Testis (tissue), 3 donors: ENCODE results near the gene ALKBH7. TPM values are rescaled to one million over a fixed set of nuclear protein-coding genes. Genes with fewer than 3 reads are reported as not detected.
"Not testable (repeated sequence)": the region's sequence is repeated elsewhere in the genome, so short reads cannot be mapped to it uniquely, and the experiment has no call there.

Experiments
- DNase-seq: peaks from one replicate; pipeline ENCODE4 v3.0.0-alpha.2; 2019
- H3K27ac ChIP-seq, 2 donors: fragments of 200-600 bp; sonication (generic); one replicate each; pipeline ENCODE4 v1.5.1; 2019
- H3K27me3 ChIP-seq: fragments of 200-600 bp; sonication (generic); one replicate; pipeline ENCODE4 v1.5.1; 2019
- H3K36me3 ChIP-seq: fragments of 200-600 bp; sonication (generic); one replicate; pipeline ENCODE4 v1.5.1; 2017; ENCODE audit warnings: low read depth; ENCODE audit errors: missing control alignments
- H3K4me1 ChIP-seq: fragments of 200-600 bp; sonication (generic); one replicate; pipeline ENCODE4 v1.5.1; 2019
- H3K4me3 ChIP-seq, 2 donors: fragments of 200-600 bp; sonication (generic); one replicate each; pipeline ENCODE4 v1.5.1; 2017 to 2019
- H3K9me3 ChIP-seq: fragments of 200-600 bp; sonication (generic); one replicate; pipeline ENCODE4 v1.5.1; 2017
- POLR2A ChIP-seq: fragments of 450-650 bp; IDR thresholded peaks from one replicate; pipeline ENCODE4 v1.6.1; 2017; ENCODE audit warnings: antibody characterized with exemption, mild to moderate bottlenecking, moderate library complexity
- WGBS, 2 donors: methylation state at CpG; one replicate each; pipeline ENCODE4 v1.1.5; 2018; 5-methylcytosine and 5-hydroxymethylcytosine counted together
- intact Hi-C: fragments of 100-400 bp; cut with DNase I; formaldehyde crosslinking; loops from one replicate; pipeline ENCODE4 v1.15.1; 2023; ENCODE audit warnings: low total_unique reads
- polyA plus RNA-seq: library from polyadenylated mRNA; stranded (reverse); fragments of 350-450 nt; fragmentation: Illumina TruSeq; extraction: RNeasy Lipid Tissue Mini Kit (QIAGEN cat#74804); gene quantifications from one replicate; pipeline ENCODE4 v1.2.3, GENCODE V29; 2014; ENCODE audit warnings: low read depth, low replicate concordance; ENCODE audit not compliant: insufficient read depth
- total RNA-seq, 2 donors: library from RNA; depleted of rRNA; stranded (reverse); fragments of >200 nt; gene quantifications; one replicate each; pipeline ENCODE4 v1.2.3, GENCODE V29; 2016
- TF ChIP-seq, protein P1 (sequence below), 3 experiments: fragments of 450-650 bp in 2 of 3; fragments of 200-600 bp in 1 of 3; sonication (generic) in 1 of 3; IDR thresholded peaks; one replicate each; pipeline ENCODE4 v1.5.1; 2016 to 2019; ENCODE audit warnings: antibody characterized with exemption in 3 of 3, mild to moderate bottlenecking in 2 of 3, moderate library complexity in 1 of 3

The ALKBH7 gene
- total and polyA plus RNA-seq, 3 donors from 2014 or later, result 243 to 608 (median 524) TPM

DNA sequence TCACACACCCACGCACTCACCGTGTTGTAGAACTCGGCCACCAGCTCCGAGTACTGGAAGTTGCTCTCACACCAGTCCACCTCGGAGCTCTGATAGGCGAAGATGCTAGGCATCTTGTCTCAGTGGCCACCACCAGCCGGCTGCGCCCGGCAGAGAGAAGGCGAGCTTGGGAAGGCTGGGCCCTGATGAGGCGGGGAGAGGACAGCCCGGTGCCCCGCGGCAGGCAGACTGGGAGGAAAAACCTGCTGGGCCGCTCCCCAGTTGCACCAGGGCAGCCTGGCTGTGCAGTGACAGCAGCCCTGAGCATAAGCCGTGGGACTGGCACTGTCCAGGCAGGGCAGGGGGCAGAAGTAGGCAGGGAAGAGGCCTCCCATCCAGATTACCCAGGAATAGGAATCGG lies 39.2 kb upstream of the ALKBH7 start, which contains the start of gene ACER1:
Gene ACER1 (minus strand): TSS at position 174 of the 400 bp plus-strand sequence. CDS start 61 bp downstream, at position 113.
- intact Hi-C loops, result no loop called here
- Histone ChIP-seq H3K36me3 (no peaks in the 10 kb centered on the region), H3K27ac (no peak within 1 kb of the TSS), H3K27me3 (no peaks in the 10 kb centered on the region), H3K9me3 (no peaks in the 10 kb centered on the region), H3K4me3 (no peak within 1 kb of the TSS), H3K4me1 (no peaks in the 10 kb centered on the region)
- no peak for DNase-seq
- 74 to 79% methylated on average over 16 to 17 of the region's 17 CpGs for WGBS, 2 donors
- TF ChIP-seq, protein P1, sequence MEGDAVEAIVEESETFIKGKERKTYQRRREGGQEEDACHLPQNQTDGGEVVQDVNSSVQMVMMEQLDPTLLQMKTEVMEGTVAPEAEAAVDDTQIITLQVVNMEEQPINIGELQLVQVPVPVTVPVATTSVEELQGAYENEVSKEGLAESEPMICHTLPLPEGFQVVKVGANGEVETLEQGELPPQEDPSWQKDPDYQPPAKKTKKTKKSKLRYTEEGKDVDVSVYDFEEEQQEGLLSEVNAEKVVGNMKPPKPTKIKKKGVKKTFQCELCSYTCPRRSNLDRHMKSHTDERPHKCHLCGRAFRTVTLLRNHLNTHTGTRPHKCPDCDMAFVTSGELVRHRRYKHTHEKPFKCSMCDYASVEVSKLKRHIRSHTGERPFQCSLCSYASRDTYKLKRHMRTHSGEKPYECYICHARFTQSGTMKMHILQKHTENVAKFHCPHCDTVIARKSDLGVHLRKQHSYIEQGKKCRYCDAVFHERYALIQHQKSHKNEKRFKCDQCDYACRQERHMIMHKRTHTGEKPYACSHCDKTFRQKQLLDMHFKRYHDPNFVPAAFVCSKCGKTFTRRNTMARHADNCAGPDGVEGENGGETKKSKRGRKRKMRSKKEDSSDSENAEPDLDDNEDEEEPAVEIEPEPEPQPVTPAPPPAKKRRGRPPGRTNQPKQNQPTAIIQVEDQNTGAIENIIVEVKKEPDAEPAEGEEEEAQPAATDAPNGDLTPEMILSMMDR (IDR thresholded peaks at IDR 0.05), result no peak

DNA sequence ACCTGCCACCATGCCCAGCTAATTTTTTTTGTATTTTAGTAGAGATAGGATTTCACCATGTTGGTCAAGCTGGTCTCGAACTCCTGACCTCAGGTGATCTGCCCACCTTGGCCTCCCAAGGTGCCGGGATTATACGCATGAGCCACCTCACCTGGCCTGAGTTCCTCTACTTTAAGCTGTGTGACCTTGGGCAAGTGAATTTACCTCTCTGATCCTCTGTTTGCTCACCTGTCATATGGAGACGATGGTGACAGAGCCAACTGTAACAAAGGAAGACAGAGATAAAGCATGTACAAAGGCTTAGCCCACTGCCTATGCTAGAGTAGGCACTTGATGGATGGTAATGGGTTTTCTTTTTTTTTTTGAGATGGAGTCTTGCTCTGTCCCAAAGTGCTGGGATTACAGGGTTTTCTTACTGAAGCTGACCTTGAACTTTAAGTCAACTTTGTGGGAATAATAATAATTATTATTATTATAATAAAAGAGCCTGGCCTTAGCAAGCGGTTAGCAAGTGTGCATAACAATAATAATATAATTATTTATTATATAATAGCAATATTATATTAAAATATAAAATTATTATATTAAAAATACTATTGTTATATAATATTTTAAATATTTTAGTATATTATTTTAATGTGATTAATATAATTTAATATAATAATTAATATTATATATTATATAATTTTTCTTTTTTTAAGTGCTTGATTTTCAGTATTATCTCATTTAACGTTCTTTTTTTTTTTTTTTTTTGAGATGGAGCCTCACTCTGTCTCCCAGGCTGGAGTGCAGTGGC lies 37.9 kb upstream of the ALKBH7 start:
- Histone ChIP-seq H3K27me3 (no peaks in the 10 kb centered on the region), H3K4me3 (no peak overlapping the region), H3K9me3 (no peaks in the 10 kb centered on the region), H3K4me1 (no peaks in the 10 kb centered on the region), H3K27ac (no peak overlapping the region), H3K36me3 (no peaks in the 10 kb centered on the region)
- no peak for DNase-seq
- WGBS, 2 donors, result 87 to 90% methylated on average over 6 of the region's 6 CpGs
- TF ChIP-seq, protein P1 (IDR thresholded peaks at IDR 0.05), result no peak
- no peak for TF ChIP-seq POLR2A
- intact Hi-C loops, result no loop called here

DNA sequence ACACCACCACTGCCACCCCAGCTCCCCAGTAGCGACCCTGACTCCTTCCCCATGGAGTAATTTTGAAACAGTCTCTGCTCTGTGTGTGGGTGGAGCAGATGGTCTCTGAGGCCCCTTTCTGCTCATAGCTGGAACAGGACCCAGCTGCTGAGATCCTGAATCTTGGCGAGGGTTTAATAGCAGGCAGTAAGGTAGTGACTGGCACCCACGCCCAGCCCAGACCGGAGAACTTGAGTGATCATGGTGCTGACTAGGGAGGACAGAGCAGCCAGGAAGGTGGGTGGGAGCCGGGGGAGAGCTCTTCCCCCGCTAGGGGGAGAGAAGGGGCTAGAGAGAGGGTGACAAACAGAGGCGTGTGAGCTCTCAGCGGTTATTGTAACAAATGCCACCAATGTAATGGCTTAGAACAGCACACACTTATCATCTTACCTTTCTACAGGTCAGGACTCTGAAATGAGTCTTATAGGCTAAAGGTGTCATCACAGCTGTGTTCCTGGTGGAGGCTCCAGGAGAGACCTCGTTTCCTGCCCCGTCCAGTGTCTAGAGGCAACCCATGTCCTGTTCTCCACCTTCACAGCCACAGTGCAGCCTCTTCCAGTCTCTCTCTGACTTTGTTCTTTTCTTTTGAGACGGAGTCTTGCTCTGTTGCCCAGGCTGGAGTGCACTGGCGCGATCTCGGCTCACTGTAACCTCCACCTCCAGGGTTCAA lies 31.9 kb upstream of the ALKBH7 start:
- 70 to 85% methylated on average over 13 to 14 of the region's 14 CpGs for WGBS, 2 donors
- Histone ChIP-seq H3K9me3 (no peaks in the 10 kb centered on the region), H3K36me3 (no peaks in the 10 kb centered on the region), H3K27me3 (no peaks in the 10 kb centered on the region), H3K4me1 (no peaks in the 10 kb centered on the region), H3K4me3 (no peak overlapping the region), H3K27ac (no peak overlapping the region)
- no peak for TF ChIP-seq POLR2A
- no peak for DNase-seq
- intact Hi-C loops, result no loop called here

DNA sequence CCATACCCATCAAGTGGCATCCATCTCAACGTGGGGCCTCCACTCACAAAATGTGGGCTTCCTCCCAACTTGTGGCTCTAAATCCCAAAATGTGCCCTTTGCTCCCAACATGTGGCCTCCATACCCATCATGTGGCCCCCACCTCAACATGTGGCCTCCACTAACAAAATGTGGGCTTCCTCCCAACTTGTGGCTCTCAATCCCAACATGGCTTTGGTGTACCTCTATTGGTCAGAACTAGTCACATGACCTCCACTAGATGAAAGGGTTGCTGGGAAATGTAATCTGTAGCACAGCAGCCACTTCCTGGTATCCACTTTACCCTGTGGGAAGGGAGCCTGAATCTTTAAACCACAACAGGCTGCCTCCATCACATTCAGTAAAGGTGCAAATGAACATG lies 29.1 kb upstream of the ALKBH7 start:
- no peaks in the 10 kb centered on the region for H3K27me3 ChIP-seq
- H3K4me3 ChIP-seq, result no peak overlapping the region
- intact Hi-C loops, result no loop called here
- H3K4me1 ChIP-seq, result no peaks in the 10 kb centered on the region
- H3K9me3 ChIP-seq, result no peaks in the 10 kb centered on the region
- no peaks in the 10 kb centered on the region for H3K36me3 ChIP-seq
- TF ChIP-seq, protein P1 (IDR thresholded peaks at IDR 0.05), result no peak
- no peak for TF ChIP-seq POLR2A
- no peak overlapping the region for H3K27ac ChIP-seq
- no peak for DNase-seq
- WGBS, 2 donors, result 91 to 100% methylated on average over 1 of the region's 1 CpG

- H3K36me3 ChIP-seq, H3K4me3 ChIP-seq, H3K9me3 ChIP-seq, DNase-seq, H3K27ac ChIP-seq, H3K27me3 ChIP-seq, H3K4me1 ChIP-seq, intact Hi-C loops: not testable (repeated sequence)
- 68 to 88% methylated on average over 2 of the region's 2 CpGs for WGBS, 2 donors
Observed at GRCh38 chr19:6349271-6349670, 23.3 kb upstream of the ALKBH7 start.
